Panc1 (cell line): Measurements from ENCODE around the gene TPRX1.

Source experiments
- CTCF ChIP-seq: fragments of 450-650 bp; IDR thresholded peaks from 2 replicates; pipeline ENCODE4 v1.5.1; 2017; ENCODE audit warnings: mild to moderate bottlenecking
- TF ChIP-seq, protein P1 (sequence below), 2 experiments: IDR thresholded peaks; 2 replicates each; pipeline ENCODE4 v1.6.1; 2011 to 2012; ENCODE audit warnings: low read depth in 2 of 2, control low read depth in 1 of 2, low read length in 1 of 2, mild to moderate bottlenecking in 1 of 2, moderate library complexity in 1 of 2; ENCODE audit not compliant: insufficient read depth in 1 of 2

DNA sequence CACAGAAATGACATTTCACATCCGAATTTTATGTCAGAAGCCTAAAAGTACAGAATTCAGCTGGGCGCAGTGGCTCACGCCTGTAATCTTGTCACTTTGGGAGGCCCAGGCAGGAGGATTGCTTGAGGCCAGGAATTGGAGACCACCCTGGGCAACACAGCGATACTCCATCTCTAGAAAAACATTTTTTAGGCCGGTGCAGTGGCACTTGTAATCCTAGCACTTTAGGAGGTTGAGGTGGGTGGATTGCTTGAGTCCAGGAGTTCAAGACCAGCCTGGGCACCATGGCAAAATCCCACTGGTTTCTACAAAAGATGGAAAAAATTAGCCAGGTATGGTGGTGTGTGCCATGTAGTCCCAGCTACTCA lies 43.7 kb downstream of the TPRX1 start:
- no peak for TF ChIP-seq CTCF
- TF ChIP-seq, protein P1, sequence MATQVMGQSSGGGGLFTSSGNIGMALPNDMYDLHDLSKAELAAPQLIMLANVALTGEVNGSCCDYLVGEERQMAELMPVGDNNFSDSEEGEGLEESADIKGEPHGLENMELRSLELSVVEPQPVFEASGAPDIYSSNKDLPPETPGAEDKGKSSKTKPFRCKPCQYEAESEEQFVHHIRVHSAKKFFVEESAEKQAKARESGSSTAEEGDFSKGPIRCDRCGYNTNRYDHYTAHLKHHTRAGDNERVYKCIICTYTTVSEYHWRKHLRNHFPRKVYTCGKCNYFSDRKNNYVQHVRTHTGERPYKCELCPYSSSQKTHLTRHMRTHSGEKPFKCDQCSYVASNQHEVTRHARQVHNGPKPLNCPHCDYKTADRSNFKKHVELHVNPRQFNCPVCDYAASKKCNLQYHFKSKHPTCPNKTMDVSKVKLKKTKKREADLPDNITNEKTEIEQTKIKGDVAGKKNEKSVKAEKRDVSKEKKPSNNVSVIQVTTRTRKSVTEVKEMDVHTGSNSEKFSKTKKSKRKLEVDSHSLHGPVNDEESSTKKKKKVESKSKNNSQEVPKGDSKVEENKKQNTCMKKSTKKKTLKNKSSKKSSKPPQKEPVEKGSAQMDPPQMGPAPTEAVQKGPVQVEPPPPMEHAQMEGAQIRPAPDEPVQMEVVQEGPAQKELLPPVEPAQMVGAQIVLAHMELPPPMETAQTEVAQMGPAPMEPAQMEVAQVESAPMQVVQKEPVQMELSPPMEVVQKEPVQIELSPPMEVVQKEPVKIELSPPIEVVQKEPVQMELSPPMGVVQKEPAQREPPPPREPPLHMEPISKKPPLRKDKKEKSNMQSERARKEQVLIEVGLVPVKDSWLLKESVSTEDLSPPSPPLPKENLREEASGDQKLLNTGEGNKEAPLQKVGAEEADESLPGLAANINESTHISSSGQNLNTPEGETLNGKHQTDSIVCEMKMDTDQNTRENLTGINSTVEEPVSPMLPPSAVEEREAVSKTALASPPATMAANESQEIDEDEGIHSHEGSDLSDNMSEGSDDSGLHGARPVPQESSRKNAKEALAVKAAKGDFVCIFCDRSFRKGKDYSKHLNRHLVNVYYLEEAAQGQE (IDR thresholded peaks at IDR 0.05; ENCODE audit: insufficient read depth in 1 of 2, low read depth in 2 of 2, low read length in 1 of 2): no peak
